Right ventricle myocardium inferior (tissue), 1 donor: Measurements from ENCODE around the gene TXNRD2. TPM values are rescaled to one million over a fixed set of nuclear protein-coding genes. Genes with fewer than 3 reads are reported as not detected.
"Not testable (repeated sequence)": the region's sequence is repeated elsewhere in the genome, so short reads cannot be mapped to it uniquely, and the experiment has no call there.

ENCODE experiments used
- ATAC-seq: fragments of 200-7000 bp; cut with Tn5 transposase; one replicate; pipeline ENCODE4 v1.9.1; 2020; ENCODE audit warnings: mild to moderate bottlenecking, moderate library complexity
- DNase-seq: peaks from one replicate; pipeline ENCODE4 v3.0.0; 2021; ENCODE audit errors: missing footprints
- intact Hi-C: fragments of 100-400 bp; cut with DNase I; formaldehyde crosslinking; loops from one replicate; pipeline ENCODE4 v1.11.0; 2022
- total RNA-seq: library from RNA; stranded (reverse); fragmentation: NEBNext Ultra II Directional; extraction: Animal tissue kit (Norgen Biotek cat#: 25700); gene quantifications from one replicate; pipeline ENCODE4 v1.2.1, GENCODE V29; 2021
- donor health status: DM: no; HTN: yes; CAD: no; lungs with severe emphysema.

TXNRD2 gene
- total RNA-seq, 1 donor from 2014 or later = 40.9 TPM

GRCh38 chr22:19935123-19935718, 6.4 kb downstream of the TXNRD2 start:
- ATAC-seq, intact Hi-C loops, DNase-seq: not testable (repeated sequence)

GRCh38 chr22:19933341-19934241, 8.0 kb downstream of the TXNRD2 start:
- intact Hi-C loops = no loop called here
- ATAC-seq (no peak), DNase-seq (no peak)

DNA sequence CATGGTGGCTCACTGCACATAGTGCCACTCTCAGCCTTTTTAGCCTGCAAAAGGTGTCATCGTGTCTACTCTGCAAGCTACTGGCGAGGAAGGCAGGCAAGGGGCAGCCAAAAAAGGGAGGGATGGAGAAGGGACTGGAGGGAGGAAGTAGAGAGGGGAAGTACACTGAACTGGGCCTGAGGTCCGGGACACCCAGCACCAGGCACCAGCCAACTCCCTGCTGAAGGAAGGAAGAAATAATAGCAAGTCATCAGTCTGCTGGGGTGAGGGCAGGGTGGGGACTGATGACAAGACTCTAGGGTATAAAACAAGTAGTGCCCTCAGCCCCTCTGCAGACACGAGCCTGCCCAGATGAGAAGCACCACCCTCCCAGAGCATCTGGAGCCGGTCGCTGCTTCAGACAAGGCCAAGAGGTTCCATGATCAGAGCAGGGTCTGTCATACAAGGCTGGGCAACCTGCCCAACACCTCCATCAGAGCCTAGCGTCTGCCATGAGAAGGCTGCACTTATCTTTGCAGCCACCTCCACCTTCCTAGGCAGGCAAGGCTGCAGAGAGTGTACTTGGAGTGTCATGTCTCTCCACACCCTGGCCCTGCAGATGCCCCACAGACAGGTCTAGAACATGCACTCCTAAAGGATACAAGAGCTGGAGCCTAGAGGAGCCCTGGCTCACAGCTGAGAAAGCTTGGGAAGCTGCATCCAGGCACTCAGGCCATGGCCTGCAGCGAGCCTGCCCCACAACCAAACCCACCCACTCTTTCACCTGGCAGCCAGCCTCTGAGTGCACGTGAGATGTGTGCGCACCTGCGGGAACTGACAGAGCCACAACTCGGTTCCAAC, 9.0 kb downstream of the TXNRD2 start:
- ATAC-seq (peak; percentile 76), DNase-seq (no peak)

GRCh38 chr22:19931514-19931913, 10.1 kb downstream of the TXNRD2 start:
- DNase-seq (no peak), ATAC-seq (no peak)
- intact Hi-C loops = no loop called here

More for the DNA sequence above, 9.0 kb downstream of the TXNRD2 start:
- intact Hi-C loops = no loop called here

- ATAC-seq = no peak
- DNase-seq = no peak
These were observed 10.8 kb downstream of the TXNRD2 start for GRCh38 chr22:19930551-19931486.

GRCh38 chr22:19929586-19930550, 11.8 kb downstream of the TXNRD2 start:
- no peak for ATAC-seq
- no peak for DNase-seq
- intact Hi-C loops = no loop called here

More at GRCh38 chr22:19930551-19931486, 10.8 kb downstream of the TXNRD2 start:
- intact Hi-C loops = no loop called here

GRCh38 chr22:19928207-19928606, 13.4 kb downstream of the TXNRD2 start:
- DNase-seq (no peak), ATAC-seq (no peak)
- intact Hi-C loops = no loop called here

GRCh38 chr22:19927696-19928095, 13.9 kb downstream of the TXNRD2 start:
- intact Hi-C loops = no loop called here
- DNase-seq (no peak), ATAC-seq (no peak)

- DNase-seq, intact Hi-C loops, ATAC-seq: not testable (repeated sequence)
These were observed 15.6 kb downstream of the TXNRD2 start for GRCh38 chr22:19926028-19926427.

GRCh38 chr22:19923914-19924513, 17.6 kb downstream of the TXNRD2 start:
- intact Hi-C loops = no loop called here
- ATAC-seq (no peak), DNase-seq (no peak)

- ATAC-seq (no peak), DNase-seq (no peak)
- intact Hi-C loops = no loop called here
These were observed 20.0 kb downstream of the TXNRD2 start for GRCh38 chr22:19921544-19922081.

DNA sequence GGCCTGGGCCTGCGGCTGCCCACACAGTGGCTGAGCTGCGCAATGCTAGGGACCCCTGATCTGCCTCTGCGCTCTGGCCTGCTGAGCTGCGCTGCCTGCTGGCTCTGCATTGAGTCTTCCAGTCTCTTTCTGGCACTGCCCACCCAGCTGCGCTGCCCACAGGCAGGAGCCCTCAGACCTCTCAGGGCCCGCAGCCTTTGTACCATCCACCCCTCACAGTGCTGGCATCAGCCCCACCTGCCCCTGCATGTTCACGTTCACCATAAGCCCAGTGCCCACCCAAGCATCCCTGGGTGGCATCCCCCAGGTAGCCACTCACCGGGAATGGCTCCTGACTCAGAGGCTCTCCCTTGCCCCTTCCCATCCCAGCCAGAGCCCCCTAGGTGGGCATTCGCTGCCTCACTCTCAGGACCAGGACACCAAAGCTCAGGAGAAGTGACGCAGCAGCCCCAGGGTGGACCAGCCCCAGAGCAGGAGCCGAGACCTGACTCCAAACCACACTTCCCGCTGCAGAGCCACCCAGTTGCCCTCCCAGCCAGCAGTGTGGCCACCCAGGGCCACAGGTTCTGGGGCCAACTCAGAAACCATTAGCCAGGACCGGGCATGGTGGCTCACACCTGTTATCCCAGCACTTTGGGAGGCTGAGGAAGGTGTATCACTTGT, 21.8 kb downstream of the TXNRD2 start:
- DNase-seq = no peak
- no peak for ATAC-seq
- intact Hi-C loops = no loop called here

DNA sequence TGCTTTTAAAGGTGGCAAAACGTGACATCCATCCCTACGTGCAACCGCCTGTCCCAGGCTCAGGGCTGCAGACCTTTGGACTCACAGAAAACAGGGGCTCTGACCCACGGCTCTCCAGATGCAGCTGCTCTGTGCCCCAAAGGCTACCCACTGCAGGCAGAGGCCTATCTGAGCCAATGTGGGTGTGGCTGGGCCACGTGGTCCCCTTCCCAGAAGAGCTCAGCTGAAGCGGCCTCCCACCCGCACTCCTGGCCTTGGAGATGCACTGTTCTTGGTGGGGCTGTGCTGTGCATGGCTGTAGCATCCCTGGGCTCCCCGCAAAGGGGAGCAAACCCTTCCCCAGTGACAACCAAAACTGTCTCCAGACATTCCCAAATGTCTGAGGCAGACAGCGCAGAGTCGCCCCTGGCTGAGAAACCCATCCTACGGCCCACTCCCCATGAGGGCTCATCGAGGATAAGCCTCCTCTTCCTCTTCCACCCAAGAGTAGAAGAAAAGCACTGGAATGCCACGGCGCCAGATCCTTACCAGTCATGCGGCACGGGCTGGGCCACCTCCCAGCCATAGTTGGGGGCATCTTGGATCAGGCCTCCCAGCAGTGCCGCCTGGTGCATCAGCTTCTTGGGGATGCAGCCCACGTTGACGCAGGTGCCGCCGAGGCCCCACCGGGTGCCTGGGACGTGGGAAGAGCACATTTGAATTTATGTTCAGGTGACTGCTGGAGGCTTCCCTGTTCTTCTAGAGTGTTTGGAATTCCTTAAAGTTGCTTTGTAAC, 23.1 kb downstream of the TXNRD2 start:
- DNase-seq (no peak), ATAC-seq (no peak)
- intact Hi-C loops = no loop called here

DNA sequence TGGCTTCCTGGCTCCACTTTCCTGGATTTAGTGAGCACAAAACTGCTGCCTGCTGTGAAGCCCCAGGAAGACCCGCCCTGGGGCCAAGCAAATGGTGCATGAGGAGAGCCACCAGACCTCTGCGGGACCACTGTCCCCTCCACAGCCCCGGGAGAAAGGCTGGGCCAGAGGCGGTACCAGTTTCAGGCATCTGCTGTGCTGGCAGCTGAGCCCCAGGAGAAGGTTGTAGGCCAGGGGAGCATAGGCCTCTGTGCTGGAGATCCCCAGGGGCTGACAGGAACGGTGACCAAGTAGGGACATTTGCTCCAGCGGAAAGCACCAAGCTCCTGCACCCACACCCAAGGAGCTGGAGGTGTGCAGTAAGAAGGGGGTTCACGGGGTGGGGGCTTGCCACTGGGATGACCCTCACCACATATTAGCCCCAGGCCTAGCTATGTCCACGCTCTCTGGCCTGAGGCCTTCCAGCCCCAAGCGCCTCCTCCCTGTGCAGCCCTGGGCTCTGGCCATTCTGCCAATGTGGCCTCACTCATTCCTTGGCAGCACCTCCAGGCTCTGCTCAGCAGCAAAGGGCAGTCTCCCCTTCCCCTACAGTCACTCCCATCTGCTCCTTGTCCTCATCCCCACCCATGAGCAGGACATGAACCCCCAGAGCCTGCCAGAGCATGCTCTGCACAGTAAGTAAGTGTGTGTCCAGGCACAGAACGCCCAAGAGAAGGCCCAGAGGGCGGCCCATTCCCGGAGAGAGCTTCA, 24.1 kb downstream of the TXNRD2 start:
- intact Hi-C loops = no loop called here
- ATAC-seq = peak; percentile 26
- no peak for DNase-seq

GRCh38 chr22:19916941-19917340, 24.7 kb downstream of the TXNRD2 start:
- intact Hi-C loops = no loop called here
- DNase-seq (no peak), ATAC-seq (no peak)
